HG02763 (cell line): Measurements from ENCODE around the gene PCDHB8.
"Not testable (repeated sequence)": the region's sequence is repeated elsewhere in the genome, so short reads cannot be mapped to it uniquely, and the experiment has no call there.

Experiments used
- ATAC-seq: cut with Tn5 transposase; IDR thresholded peaks from one replicate; pipeline ENCODE4 v1.9.1; 2021; ENCODE audit warnings: mild to moderate bottlenecking, moderate library complexity; ENCODE audit not compliant: unreplicated experiment

The PCDHB8 gene

DNA sequence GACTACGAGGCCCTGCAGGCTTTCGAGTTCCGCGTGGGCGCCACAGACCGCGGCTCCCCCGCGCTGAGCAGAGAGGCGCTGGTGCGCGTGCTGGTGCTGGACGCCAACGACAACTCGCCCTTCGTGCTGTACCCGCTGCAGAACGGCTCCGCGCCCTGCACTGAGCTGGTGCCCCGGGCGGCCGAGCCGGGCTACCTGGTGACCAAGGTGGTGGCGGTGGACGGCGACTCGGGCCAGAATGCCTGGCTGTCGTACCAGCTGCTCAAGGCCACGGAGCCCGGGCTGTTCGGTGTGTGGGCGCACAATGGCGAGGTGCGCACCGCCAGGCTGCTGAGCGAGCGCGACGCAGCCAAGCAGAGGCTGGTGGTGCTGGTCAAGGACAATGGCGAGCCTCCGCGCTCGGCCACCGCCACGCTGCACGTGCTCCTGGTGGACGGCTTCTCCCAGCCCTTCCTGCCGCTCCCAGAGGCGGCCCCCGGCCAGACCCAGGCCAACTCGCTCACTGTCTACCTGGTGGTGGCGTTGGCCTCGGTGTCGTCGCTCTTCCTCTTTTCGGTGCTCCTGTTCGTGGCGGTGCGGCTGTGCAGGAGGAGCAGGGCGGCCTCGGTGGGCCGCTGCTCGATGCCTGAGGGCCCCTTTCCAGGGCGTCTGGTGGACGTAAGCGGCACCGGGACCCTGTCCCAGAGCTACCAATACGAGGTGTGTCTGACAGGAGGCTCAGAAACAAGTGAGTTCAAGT, 6.7 kb downstream of the PCDHB8 start:
- not testable (repeated sequence) for ATAC-seq

DNA sequence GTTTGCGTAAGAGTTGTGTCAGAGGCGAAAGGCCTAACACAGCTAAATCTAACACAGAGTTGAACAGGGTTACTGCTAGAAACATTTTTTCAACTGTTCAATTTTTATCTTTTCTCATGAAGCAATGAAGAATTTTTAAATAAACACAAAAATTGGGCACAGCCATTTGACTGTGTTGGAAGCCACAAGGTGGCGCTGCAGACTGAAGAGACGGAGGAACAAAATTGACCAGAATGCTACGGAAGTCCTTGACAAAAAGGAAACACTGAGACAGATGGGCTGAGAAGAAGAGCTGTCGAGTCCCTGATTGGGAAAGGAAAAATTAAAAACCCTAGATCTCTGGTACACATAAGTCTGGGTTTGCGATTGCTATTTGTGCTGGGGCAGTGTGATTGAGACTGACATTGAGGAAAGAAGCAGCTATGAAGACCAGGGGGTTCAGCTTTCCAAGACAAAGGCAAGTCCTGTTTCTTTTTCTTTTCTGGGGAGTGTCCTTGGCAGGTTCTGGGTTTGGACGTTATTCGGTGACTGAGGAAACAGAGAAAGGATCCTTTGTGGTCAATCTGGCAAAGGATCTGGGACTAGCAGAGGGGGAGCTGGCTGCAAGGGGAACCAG, 9.4 kb downstream of the PCDHB8 start, which contains the start of gene PCDHB9:
PCDHB9 (plus strand) TSS at position 265 of the 616 bp plus-strand sequence; CDS start at position 423, 158 bp downstream.
- ATAC-seq: no peak

- not testable (repeated sequence) for ATAC-seq
Measured at GRCh38 chr5:141188682-141189081, 11.1 kb downstream of the PCDHB8 start.

- not testable (repeated sequence) for ATAC-seq
Measured at GRCh38 chr5:141189131-141189530, 11.5 kb downstream of the PCDHB8 start.

GRCh38 chr5:141192110-141192725, 14.6 kb downstream of the PCDHB8 start, which contains the start of gene PCDHB10:
PCDHB10 (plus strand) TSS chr5:141192353; CDS start chr5:141192553, 200 bp downstream.
- ATAC-seq: no peak

GRCh38 chr5:141194332-141194731, 16.7 kb downstream of the PCDHB8 start:
- not testable (repeated sequence) for ATAC-seq

GRCh38 chr5:141196363-141196762, 18.8 kb downstream of the PCDHB8 start:
- no peak for ATAC-seq

DNA sequence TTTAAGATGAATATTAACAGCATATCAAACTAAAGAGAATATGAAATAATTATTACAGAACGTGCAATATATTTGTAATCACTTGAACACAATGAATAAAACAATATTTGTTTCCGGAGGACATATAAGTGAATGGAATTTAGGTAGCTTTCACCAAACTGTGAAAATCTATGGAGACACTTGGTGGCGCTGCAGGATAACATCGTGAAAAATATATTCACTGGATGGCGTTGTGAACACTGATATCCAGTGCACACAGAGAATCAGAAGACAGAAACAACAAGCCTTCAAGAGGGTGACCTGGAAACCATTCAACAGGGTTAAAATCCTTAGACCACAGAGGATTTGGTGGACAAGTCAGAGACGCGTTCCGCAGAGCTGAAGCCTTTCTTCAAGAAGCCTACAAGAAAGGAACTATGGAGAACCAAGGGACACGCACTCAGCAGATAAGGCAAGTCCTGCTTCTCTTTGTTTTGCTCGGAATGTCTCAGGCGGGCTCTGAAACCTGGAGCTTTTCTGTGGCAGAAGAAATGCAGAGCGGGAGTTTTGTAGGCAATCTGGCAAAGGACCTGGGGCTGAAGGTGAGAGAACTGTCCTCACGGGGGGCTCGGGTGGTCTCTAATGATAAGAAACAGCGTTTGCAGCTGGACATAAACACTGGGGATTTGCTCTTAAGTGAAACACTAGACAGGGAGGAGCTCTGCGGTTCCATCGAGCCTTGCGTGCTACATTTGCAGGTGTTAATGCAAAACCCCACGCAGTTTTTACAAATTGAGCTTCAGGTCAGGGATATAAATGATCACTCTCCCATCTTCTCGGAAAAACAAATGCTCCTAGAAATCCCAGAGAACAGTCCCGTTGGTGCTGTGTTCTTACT, 22.0 kb downstream of the PCDHB8 start, which contains the start of gene PCDHB11:
PCDHB11 (plus strand) TSS at position 269 of the 877 bp plus-strand sequence; CDS start at position 417, 148 bp downstream.
- no peak for ATAC-seq

DNA sequence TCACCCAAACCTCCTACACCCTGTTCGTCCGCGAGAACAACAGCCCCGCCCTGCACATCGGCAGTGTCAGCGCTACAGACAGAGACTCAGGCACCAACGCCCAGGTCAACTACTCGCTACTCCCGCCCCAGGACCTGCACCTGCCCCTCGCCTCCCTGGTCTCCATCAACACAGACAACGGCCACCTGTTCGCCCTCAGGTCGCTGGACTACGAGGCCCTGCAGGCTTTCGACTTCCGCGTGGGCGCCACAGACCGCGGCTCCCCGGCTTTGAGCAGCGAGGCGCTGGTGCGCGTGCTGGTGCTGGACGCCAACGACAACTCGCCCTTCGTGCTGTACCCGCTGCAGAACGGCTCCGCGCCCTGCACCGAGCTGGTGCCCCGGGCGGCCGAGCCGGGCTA, 23.5 kb downstream of the PCDHB8 start:
- not testable (repeated sequence) for ATAC-seq

DNA sequence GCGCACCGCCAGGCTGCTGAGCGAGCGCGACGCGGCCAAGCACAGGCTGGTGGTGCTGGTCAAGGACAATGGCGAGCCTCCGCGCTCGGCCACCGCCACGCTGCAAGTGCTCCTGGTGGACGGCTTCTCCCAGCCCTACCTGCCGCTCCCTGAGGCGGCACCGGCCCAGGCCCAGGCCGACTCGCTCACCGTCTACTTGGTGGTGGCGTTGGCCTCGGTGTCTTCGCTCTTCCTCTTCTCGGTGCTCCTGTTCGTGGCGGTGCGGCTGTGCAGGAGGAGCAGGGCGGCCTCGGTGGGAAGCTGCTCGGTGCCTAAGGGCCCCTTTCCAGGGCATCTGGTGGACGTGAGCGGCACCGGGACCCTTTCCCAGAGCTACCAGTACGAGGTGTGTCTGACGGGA, 24.1 kb downstream of the PCDHB8 start:
- ATAC-seq: not testable (repeated sequence)

DNA sequence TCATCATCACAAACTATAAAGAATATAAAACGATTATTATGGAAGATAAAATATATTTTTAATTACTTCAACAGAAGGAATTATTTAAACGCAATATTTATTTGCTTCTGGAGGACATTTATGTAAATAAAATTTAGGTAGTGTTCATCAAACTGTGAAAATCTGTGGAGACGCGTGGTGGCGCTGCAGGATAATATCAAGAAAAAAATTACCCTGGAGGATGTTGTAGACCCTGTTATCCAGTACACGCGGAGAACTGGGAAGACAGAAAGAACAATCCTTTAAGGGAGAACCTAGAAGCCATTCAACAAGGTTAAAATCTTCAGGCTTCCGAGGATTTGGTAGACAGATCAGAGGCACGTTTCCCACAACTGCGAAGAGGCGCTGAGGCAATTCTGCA, 30.9 kb downstream of the PCDHB8 start, which contains the start of gene PCDHB12:
PCDHB12 (plus strand) TSS at position 242 of the 400 bp plus-strand sequence. CDS start 189 bp downstream, outside the sequence.
- ATAC-seq: no peak

GRCh38 chr5:141210281-141210680, 32.7 kb downstream of the PCDHB8 start:
- ATAC-seq: not testable (repeated sequence)

DNA sequence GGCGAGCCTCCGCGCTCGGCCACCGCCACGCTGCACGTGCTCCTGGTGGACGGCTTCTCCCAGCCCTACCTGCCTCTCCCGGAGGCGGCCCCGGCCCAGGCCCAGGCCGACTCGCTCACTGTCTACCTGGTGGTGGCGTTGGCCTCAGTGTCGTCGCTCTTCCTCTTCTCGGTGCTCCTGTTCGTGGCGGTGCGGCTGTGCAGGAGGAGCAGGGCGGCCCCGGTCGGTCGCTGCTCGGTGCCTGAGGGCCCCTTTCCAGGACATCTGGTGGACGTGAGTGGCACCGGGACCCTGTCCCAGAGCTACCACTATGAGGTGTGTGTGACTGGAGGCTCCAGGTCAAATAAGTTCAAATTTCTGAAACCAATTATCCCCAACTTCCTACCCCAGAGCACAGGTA, 33.3 kb downstream of the PCDHB8 start:
- ATAC-seq: not testable (repeated sequence)

GRCh38 chr5:141213656-141214339, 36.2 kb downstream of the PCDHB8 start, which contains the start of gene PCDHB13:
PCDHB13 (plus strand) TSS chr5:141213919; CDS start chr5:141214124, 205 bp downstream.
- not testable (repeated sequence) for ATAC-seq

- not testable (repeated sequence) for ATAC-seq
Measured at GRCh38 chr5:141214583-141214982, 37.0 kb downstream of the PCDHB8 start.

DNA sequence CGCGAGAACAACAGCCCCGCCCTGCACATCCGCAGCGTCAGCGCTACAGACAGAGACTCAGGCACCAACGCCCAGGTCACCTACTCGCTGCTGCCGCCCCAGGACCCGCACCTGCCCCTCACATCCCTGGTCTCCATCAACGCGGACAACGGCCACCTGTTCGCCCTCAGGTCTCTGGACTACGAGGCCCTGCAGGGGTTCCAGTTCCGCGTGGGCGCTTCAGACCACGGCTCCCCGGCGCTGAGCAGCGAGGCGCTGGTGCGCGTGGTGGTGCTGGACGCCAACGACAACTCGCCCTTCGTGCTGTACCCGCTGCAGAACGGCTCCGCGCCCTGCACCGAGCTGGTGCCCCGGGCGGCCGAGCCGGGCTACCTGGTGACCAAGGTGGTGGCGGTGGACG, 37.9 kb downstream of the PCDHB8 start:
- ATAC-seq: not testable (repeated sequence)

GRCh38 chr5:141216035-141216434, 38.4 kb downstream of the PCDHB8 start:
- ATAC-seq: not testable (repeated sequence)

DNA sequence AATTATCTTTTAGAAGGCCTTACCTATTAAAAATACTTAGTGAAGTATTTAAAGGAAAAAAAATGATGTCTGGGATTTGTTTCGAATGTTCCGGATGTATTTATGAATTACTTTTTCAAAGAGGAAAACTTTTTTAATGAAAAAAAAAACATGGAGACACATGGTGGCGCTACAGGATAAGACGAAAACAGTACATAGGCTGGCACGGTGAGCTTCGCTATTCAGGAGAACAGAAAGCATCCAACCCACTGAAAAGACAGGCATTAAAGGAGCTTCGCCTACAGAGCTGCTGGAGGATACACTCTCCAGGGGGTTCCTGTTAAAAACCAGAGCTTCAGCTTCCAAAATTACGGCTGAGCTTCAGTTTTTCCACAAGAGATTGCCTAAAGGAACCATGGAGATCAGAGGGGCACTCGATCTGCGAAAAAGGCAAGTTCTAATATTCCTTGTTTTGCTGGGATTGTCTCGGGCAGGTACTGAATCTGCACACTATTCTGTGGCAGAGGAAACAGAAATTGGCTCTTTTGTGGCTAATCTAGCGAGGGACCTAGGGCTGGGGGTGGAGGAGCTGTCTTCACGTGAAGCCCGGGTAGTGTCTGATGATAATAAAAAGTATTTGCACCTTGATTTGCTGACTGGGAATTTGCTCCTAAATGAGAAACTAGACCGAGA, 45.7 kb downstream of the PCDHB8 start, which contains the start of gene PCDHB14:
PCDHB14 (plus strand) TSS at position 232 of the 672 bp plus-strand sequence; CDS start at position 395, 163 bp downstream.
- ATAC-seq: no peak

GRCh38 chr5:141224844-141225243, 47.3 kb downstream of the PCDHB8 start:
- not testable (repeated sequence) for ATAC-seq
